Adrenal gland (tissue), 5 donors: Measurements from ENCODE around the gene EXOC6B.

ENCODE experiments used
- POLR2A ChIP-seq, 2 donors: fragments of 450-650 bp; IDR thresholded peaks; one replicate each; pipeline ENCODE4 v1.6.1; 2017; ENCODE audit warnings: antibody characterized with exemption in 2 of 2, mild to moderate bottlenecking in 2 of 2, moderate library complexity in 1 of 2
- TF ChIP-seq, protein P1 (sequence below), 6 experiments: fragments of 450-650 bp in 4 of 6; fragments of 200-600 bp in 2 of 6; sonication (generic) in 1 of 6; IDR thresholded peaks; 1 replicate in 5 of 6; 2 replicates in 1 of 6; pipeline versions ENCODE4 v1.5.1 to v1.8.0; 2016 to 2021; ENCODE audit warnings: antibody characterized with exemption in 6 of 6, mild to moderate bottlenecking in 2 of 6, moderate library complexity in 1 of 6
- donor health status: DM: no; HTN: no; CAD: no.

DNA sequence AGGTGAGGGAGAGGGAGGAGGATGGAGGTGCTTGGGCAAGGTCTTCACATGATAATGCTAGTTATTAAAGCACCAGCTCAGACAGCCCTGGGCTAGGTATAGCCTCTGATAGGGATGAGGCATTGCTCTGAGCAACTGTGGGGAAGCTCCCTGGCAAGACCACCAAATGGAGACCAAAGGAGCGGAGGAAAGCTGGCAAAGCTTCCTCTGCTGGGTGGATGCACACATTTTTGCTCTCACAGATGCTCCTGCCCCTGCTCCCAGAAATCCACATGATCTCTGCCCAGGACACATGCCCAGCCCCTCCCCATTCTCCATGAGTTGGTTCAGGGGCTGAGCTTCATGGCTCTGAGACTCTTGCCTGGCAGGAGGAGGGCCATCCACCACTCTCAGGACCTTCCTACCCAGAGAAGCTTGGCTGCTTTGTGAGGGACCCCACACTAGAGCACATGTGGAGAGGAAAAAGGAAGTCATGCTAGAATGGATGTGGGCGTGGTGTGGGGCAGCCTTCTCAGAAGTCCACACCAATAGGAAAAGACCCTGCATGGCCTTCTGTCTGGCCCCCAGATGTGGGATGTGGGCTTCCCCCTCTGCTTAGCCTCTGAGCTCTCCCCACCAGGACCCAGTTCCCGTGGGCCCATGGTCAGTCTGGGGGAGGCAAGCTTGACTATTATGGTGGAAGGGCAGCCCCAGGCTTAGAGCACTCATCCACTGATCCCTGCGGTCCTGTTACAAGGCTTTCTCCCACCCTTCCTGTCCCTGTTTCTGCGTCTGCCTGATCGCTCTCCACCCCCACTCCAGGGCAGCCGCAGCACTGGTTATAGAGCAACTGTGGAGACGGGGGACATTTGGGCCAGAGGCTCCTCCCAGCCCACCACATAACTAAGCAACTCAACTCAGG, 667.7 kb downstream of the EXOC6B start:
- TF ChIP-seq, protein P1, sequence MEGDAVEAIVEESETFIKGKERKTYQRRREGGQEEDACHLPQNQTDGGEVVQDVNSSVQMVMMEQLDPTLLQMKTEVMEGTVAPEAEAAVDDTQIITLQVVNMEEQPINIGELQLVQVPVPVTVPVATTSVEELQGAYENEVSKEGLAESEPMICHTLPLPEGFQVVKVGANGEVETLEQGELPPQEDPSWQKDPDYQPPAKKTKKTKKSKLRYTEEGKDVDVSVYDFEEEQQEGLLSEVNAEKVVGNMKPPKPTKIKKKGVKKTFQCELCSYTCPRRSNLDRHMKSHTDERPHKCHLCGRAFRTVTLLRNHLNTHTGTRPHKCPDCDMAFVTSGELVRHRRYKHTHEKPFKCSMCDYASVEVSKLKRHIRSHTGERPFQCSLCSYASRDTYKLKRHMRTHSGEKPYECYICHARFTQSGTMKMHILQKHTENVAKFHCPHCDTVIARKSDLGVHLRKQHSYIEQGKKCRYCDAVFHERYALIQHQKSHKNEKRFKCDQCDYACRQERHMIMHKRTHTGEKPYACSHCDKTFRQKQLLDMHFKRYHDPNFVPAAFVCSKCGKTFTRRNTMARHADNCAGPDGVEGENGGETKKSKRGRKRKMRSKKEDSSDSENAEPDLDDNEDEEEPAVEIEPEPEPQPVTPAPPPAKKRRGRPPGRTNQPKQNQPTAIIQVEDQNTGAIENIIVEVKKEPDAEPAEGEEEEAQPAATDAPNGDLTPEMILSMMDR (IDR thresholded peaks at IDR 0.05) = no peak
- no peak for TF ChIP-seq POLR2A (IDR thresholded peaks at IDR 0.05)
